GM12878 (cell line): Measurements from ENCODE around the gene CDC42SE2. TPM values are rescaled to one million over a fixed set of nuclear protein-coding genes. Genes with fewer than 3 reads are reported as not detected.

Experiments
- ATAC-seq: fragments of 200-7000 bp; cut with Tn5 transposase; 3 replicates; pipeline ENCODE4 v1.9.1; 2020; ENCODE audit warnings: mild to moderate bottlenecking, moderate library complexity
- BruUV-seq: library from RNA; stranded (reverse); fragments of 400-500 nt; replicated peaks from 2 replicates; lab custom pipeline; 2021; lab: Mats Ljungman, UMichigan
- CTCF ChIA-PET: fragments of 300-600 bp; sonication (Branson Sonifier 250); formaldehyde crosslinking; extraction: SDS; loops from one replicate; lab custom pipeline; 2021; ENCODE audit warnings: inconsistent platforms; lab: Yijun Ruan, JAX
- POLR2A ChIA-PET: fragments of 350-600 bp; formaldehyde crosslinking; extraction: SDS; loops from one replicate; lab custom pipeline; 2021; ENCODE audit warnings: inconsistent platforms; lab: Charles Lee
- RAD21 ChIA-PET: fragments of 300-600 bp; sonication (Branson Sonifier 250); formaldehyde crosslinking; loops from one replicate; lab custom pipeline; 2023; ENCODE audit warnings: antibody characterized with exemption; ENCODE audit not compliant: unreplicated experiment; lab: Charles Lee
- SMC1A ChIA-PET: fragments of 300-600 bp; sonication (Branson Sonifier 250); formaldehyde crosslinking; loops from one replicate; lab custom pipeline; 2023; ENCODE audit not compliant: unreplicated experiment, uncharacterized antibody; lab: Charles Lee
- DNase-seq: peaks from one replicate; pipeline ENCODE4 v3.0.0-alpha.2; 2011; ENCODE audit warnings: low read depth, low spot score
- FAIRE-seq: peaks from 3 replicates; lab custom pipeline; 2011; peaks lifted over from hg19 to GRCh38; lab: Jason Lieb, UNC
- H2AFZ ChIP-seq: 2 replicates; pipeline ENCODE4 v1.6.0; 2011; ENCODE audit warnings: low read depth, low read length, control low read depth; ENCODE audit not compliant: control insufficient read depth
- H3K27ac ChIP-seq: 2 replicates; pipeline ENCODE4 v1.5.1; 2011; ENCODE audit warnings: control low read depth; ENCODE audit not compliant: control insufficient read depth, insufficient read depth
- H3K27me3 ChIP-seq, 2 experiments: replicated peaks in 1 of 2; 2 replicates each; pipeline versions ENCODE4 v1.6.0 to v1.6.1; 2011; ENCODE audit warnings: low read length in 1 of 2; ENCODE audit not compliant: control insufficient read depth in 2 of 2, insufficient read depth in 2 of 2
- H3K36me3 ChIP-seq, 2 experiments: 2 replicates each; pipeline ENCODE4 v1.5.1; 2011; ENCODE audit warnings: low read length in 1 of 2; ENCODE audit not compliant: control insufficient read depth in 2 of 2, insufficient read depth in 2 of 2
- H3K4me1 ChIP-seq: 2 replicates; pipeline ENCODE4 v1.6.1; 2011; ENCODE audit warnings: mild to moderate bottlenecking, low read length, moderate library complexity, mixed read lengths; ENCODE audit not compliant: control insufficient read depth, insufficient read depth
- H3K4me2 ChIP-seq: 2 replicates; pipeline ENCODE4 v1.6.0; 2011; ENCODE audit warnings: control low read depth; ENCODE audit not compliant: control insufficient read depth, insufficient read depth
- H3K4me3 ChIP-seq: fragments of 200-600 bp; sonication (generic); 2 replicates; pipeline ENCODE4 v1.5.1; 2016
- H3K79me2 ChIP-seq: 2 replicates; pipeline ENCODE4 v1.6.0; 2011; ENCODE audit warnings: low read length; ENCODE audit not compliant: control insufficient read depth, insufficient read depth
- H3K9ac ChIP-seq: 2 replicates; pipeline ENCODE4 v1.8.0; 2011; ENCODE audit warnings: low read length, control low read depth, mixed read lengths; ENCODE audit not compliant: control insufficient read depth, insufficient read depth
- H3K9me3 ChIP-seq: replicated peaks from 3 replicates; pipeline ENCODE4 v1.5.1; 2011; ENCODE audit warnings: mild to moderate bottlenecking, low read length; ENCODE audit not compliant: control insufficient read depth, insufficient read depth
- H4K20me1 ChIP-seq: 2 replicates; pipeline ENCODE4 v1.6.0; 2011; ENCODE audit not compliant: control insufficient read depth, insufficient read depth
- CEBPB ChIP-seq, 2 experiments: fragments of 150-350 bp in 1 of 2; IDR thresholded peaks; 2 replicates each; pipeline ENCODE4 v1.6.1; 2012 to 2014; ENCODE audit warnings: low read depth in 2 of 2, low read length in 2 of 2, borderline replicate concordance in 1 of 2, inconsistent platforms in 1 of 2
- CHD1 ChIP-seq: IDR thresholded peaks from 2 replicates; pipeline ENCODE4 v1.6.1; 2012; ENCODE audit warnings: low read depth, low read length, improper control_type of control experiment
- CREM ChIP-seq: IDR thresholded peaks from 2 replicates; pipeline ENCODE4 v1.6.1; 2014; ENCODE audit warnings: antibody characterized with exemption, low read depth
- HDAC2 ChIP-seq: fragments of 200-600 bp; sonication (generic); IDR thresholded peaks from 2 replicates; pipeline ENCODE4 v1.6.1; 2017
- MXI1 ChIP-seq: fragments of 150-350 bp; IDR thresholded peaks from 2 replicates; pipeline ENCODE4 v1.6.1; 2011; ENCODE audit warnings: low read depth, mild to moderate bottlenecking, inconsistent platforms, low read length, improper control_type of control experiment
- PKNOX1 ChIP-seq: fragments of 450-650 bp; IDR thresholded peaks from 2 replicates; pipeline ENCODE4 v1.6.1; 2016; ENCODE audit warnings: mild to moderate bottlenecking
- POLR2AphosphoS5 ChIP-seq: IDR thresholded peaks from 2 replicates; pipeline ENCODE4 v1.6.1; 2011; ENCODE audit warnings: mild to moderate bottlenecking, low read length, inconsistent platforms
- RAD51 ChIP-seq: fragments of 450-650 bp; IDR thresholded peaks from 2 replicates; pipeline ENCODE4 v1.6.1; 2016; ENCODE audit warnings: moderate library complexity, mild to moderate bottlenecking, inconsistent platforms
- RB1 ChIP-seq: fragments of 450-650 bp; formaldehyde crosslinking; IDR thresholded peaks from 2 replicates; pipeline ENCODE4 v1.6.1; 2017; ENCODE audit warnings: mild to moderate bottlenecking, borderline replicate concordance
- SMC3 ChIP-seq: IDR thresholded peaks from 2 replicates; pipeline ENCODE4 v1.6.1; 2011; ENCODE audit warnings: low read length, improper control_type of control experiment, borderline replicate concordance
- SPI1 ChIP-seq: IDR thresholded peaks from 2 replicates; pipeline ENCODE4 v1.6.1; 2011; ENCODE audit warnings: low read depth, mild to moderate bottlenecking, low read length, moderate library complexity, borderline replicate concordance; ENCODE audit not compliant: insufficient read depth
- WGBS: methylation state at CpG from one replicate; pipeline ENCODE4 v1.1.6; 2016; ENCODE audit warnings: low lambda C conversion rate; ENCODE audit not compliant: insufficient replicate concordance, insufficient coverage; ENCODE audit errors: missing lambda C conversion rate; 5-methylcytosine and 5-hydroxymethylcytosine counted together
- in situ Hi-C: fragments of 300-500 bp; cut with MboI; formaldehyde crosslinking; loops from 9 replicates; pipeline ENCODE4 v1.14.3; 2018; ENCODE audit warnings: mixed read lengths
- intact Hi-C: fragments of 100-400 bp; cut with micrococcal nuclease; formaldehyde crosslinking; loops from one replicate; pipeline ENCODE4 v1.14.2; 2022; ENCODE audit not compliant: unreplicated experiment
- polyA plus RNA-seq, 11 experiments: library from polyadenylated mRNA; depleted of rRNA in 4 of 11; unstranded in 6 of 11; stranded (reverse) in 5 of 11; fragments of >200 nt; fragmentation: Nextera tagmentation in 4 of 11; fragmentation: Illumina TruSeq in 1 of 11; extraction: Ambion mirVana in 4 of 11; extraction: Trizol in 1 of 11; gene quantifications; 1 replicate in 1 of 11; 2 replicates in 10 of 11; pipeline versions ENCODE4 v1.2.1 to v1.2.3, GENCODE V29; 2011 to 2016; ENCODE audit warnings: inconsistent platforms in 2 of 11, missing spikeins in 2 of 11, low read depth in 1 of 11
- total RNA-seq, 4 experiments: library from RNA; depleted of rRNA in 3 of 4; stranded (reverse); fragments of >200 nt in 3 of 4; fragmentation: Illumina TruSeq in 1 of 4; extraction: Trizol in 1 of 4; gene quantifications; 2 replicates each; pipeline versions ENCODE4 v1.2.1 to v1.2.3, GENCODE V29; 2013 to 2021

Gene CDC42SE2
- total and polyA plus RNA-seq, 10 of the 15 experiments (the other 5 are each of a cell fraction or from before 2014, with no cell fraction given): 57.0 to 148 (median 80.3) TPM

- Histone ChIP-seq H3K9ac (no peak overlapping the region; the same call in 1 of the 2 replicates), H3K79me2 (no peaks in the 10 kb centered on the region), H3K4me3 (no peak overlapping the region), H2AFZ (no peak overlapping the region), H3K27ac (peak overlapping the region; percentile 54), H3K4me1 (peaks cover 10% of the 10 kb centered on the region; the same call in 1 of the 2 replicates), H4K20me1 (no peaks in the 10 kb centered on the region), H3K36me3 (peaks cover 0 to 7% of the 10 kb centered on the region in 2 experiments; a peak in 2 of 4 replicates), H3K27me3 (no peaks in the 10 kb centered on the region), H3K9me3 (no peaks in the 10 kb centered on the region), H3K4me2 (no peak overlapping the region)
- RAD21 ChIA-PET: interaction anchor here (0.7 to 1.8 kb wide), 4 partner anchors 69 to 548 kb away, joined by 3 to 5 read pairs (median 3); no protein-coding TSS in a partner anchor
- FAIRE-seq (no peak), ATAC-seq (peak; percentile 12), DNase-seq (no peak)
- no peak for TF ChIP-seq HDAC2
- TF ChIP-seq POLR2AphosphoS5: no peak
- TF ChIP-seq RAD51: no peak
- no peak for TF ChIP-seq SPI1
- TF ChIP-seq CREM: no peak
- TF ChIP-seq MXI1: no peak
- no peak for TF ChIP-seq CEBPB (IDR thresholded peaks at IDR 0.05; ENCODE audit: borderline replicate concordance in 1 of 2, low read depth in 2 of 2, low read length in 2 of 2)
- no peak for TF ChIP-seq RB1
- TF ChIP-seq CHD1: no peak
- TF ChIP-seq SMC3: no peak
- TF ChIP-seq PKNOX1: no peak
- in situ Hi-C loops (loop anchor here (10.0 to 25.0 kb wide), 3 partner anchors 555 to 1308 kb away; no protein-coding TSS in a partner anchor), intact Hi-C loops (loop anchor here (5.0 kb wide), 1 partner anchor 1313 kb away; no protein-coding TSS in a partner anchor)
- BruUV-seq: no TSS peak
- CTCF ChIA-PET: interaction anchor here (0.9 to 2.1 kb wide), 6 partner anchors 18 to 588 kb away, joined by 3 to 6 read pairs (median 5); no protein-coding TSS in a partner anchor
- WGBS: 0% methylated on average over 4 of the region's 4 CpGs
- POLR2A ChIA-PET: interaction anchor here (0.6 kb wide), 1 partner anchor 93 kb away, joined by 3 read pairs; no protein-coding TSS in a partner anchor
- SMC1A ChIA-PET: interaction anchor here (0.6 to 2.2 kb wide), 4 partner anchors 47 to 791 kb away, joined by 4 to 5 read pairs (median 4); no protein-coding TSS in a partner anchor
Measured at GRCh38 chr5:131419877-131420276, 156.0 kb downstream of the CDC42SE2 start.
